Right atrium auricular region (tissue), 2 donors: Measurements from ENCODE around the gene NLRC5. TPM values are rescaled to one million over a fixed set of nuclear protein-coding genes. Genes with fewer than 3 reads are reported as not detected.

Experiments used
- DNase-seq: peaks from one replicate; pipeline ENCODE4 v3.0.0-alpha.2; 2019; ENCODE audit warnings: low spot score
- H3K27ac ChIP-seq, 2 donors: fragments of 200-600 bp; sonication (generic); 1 replicate in 1 of 2; 2 replicates in 1 of 2; pipeline ENCODE4 v1.5.1; 2016 to 2019
- H3K27me3 ChIP-seq, 2 donors: fragments of 200-600 bp; sonication (generic); one replicate each; pipeline versions ENCODE4 v1.5.1 to v1.6.0; 2017 to 2019
- H3K36me3 ChIP-seq: fragments of 200-600 bp; sonication (generic); one replicate; pipeline ENCODE4 v1.5.1; 2016
- H3K4me1 ChIP-seq, 2 donors: fragments of 200-600 bp; sonication (generic); one replicate each; pipeline versions ENCODE4 v1.5.1 to v1.6.0; 2017 to 2019
- H3K4me3 ChIP-seq, 2 donors: fragments of 200-600 bp; sonication (generic); 1 replicate in 1 of 2; 2 replicates in 1 of 2; pipeline ENCODE4 v1.5.1; 2017 to 2019; ENCODE audit warnings: mild to moderate bottlenecking in 1 of 2, moderate library complexity in 1 of 2
- H3K9me3 ChIP-seq, 2 donors: fragments of 200-600 bp; sonication (generic); one replicate each; pipeline ENCODE4 v1.5.1; 2019
- CTCF ChIP-seq, 2 donors: fragments of 200-600 bp; sonication (generic); IDR thresholded peaks; one replicate each; pipeline ENCODE4 v1.5.1; 2019; ENCODE audit warnings: antibody characterized with exemption in 2 of 2
- total RNA-seq, 2 donors: library from RNA; depleted of rRNA; stranded (reverse); fragments of >200 nt; gene quantifications; one replicate each; pipeline ENCODE4 v1.1.0, GENCODE V29; 2016

Gene NLRC5
- total RNA-seq, 2 donors from 2014 or later = 8.0 to 9.7 TPM

- peaks cover 0 to 19% of the 10 kb centered on the region in 2 donors for H3K4me1 ChIP-seq
- H3K9me3 ChIP-seq = no peaks in the 10 kb centered on the region
- H3K36me3 ChIP-seq = no peaks in the 10 kb centered on the region
- no peak for TF ChIP-seq CTCF (IDR thresholded peaks at IDR 0.05)
- no peak for DNase-seq
- H3K27me3 ChIP-seq = no peaks in the 10 kb centered on the region
- H3K4me3 ChIP-seq = no peak overlapping the region
- H3K27ac ChIP-seq = no peak overlapping the region
Measured at GRCh38 chr16:56982695-56983094, 6.7 kb upstream of the NLRC5 start.

DNA sequence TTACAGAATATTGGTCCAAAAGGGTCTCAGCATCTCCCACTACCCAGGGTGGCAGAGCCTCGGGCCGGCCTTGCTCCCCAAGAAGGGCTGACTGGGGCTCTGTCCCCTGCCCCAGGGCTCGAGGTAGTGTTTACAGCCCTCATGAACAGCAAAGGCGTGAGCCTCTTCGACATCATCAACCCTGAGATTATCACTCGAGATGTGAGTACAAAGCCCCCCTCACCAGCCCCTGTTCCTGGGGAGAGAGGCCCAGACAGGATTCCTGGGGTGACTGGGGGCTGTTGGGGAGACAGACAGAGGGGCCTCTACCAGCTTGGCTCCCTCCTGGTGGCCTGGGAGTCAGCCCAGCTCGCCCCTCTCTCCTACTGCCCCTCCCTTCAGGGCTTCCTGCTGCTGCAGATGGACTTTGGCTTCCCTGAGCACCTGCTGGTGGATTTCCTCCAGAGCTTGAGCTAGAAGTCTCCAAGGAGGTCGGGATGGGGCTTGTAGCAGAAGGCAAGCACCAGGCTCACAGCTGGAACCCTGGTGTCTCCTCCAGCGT, 6.1 kb upstream of the NLRC5 start:
- Histone ChIP-seq H3K27ac (no peak overlapping the region), H3K36me3 (no peaks in the 10 kb centered on the region), H3K4me1 (peaks cover 0 to 23% of the 10 kb centered on the region in 2 donors), H3K27me3 (no peaks in the 10 kb centered on the region), H3K4me3 (no peak overlapping the region), H3K9me3 (no peaks in the 10 kb centered on the region)
- no peak for TF ChIP-seq CTCF (IDR thresholded peaks at IDR 0.05)
- no peak for DNase-seq

- no peaks in the 10 kb centered on the region for H3K9me3 ChIP-seq
- no peaks in the 10 kb centered on the region for H3K36me3 ChIP-seq
- no peaks in the 10 kb centered on the region for H3K27me3 ChIP-seq
- H3K27ac ChIP-seq = no peak overlapping the region
- H3K4me1 ChIP-seq = peaks cover 0 to 32% of the 10 kb centered on the region in 2 donors
- TF ChIP-seq CTCF (IDR thresholded peaks at IDR 0.05) = no peak
- H3K4me3 ChIP-seq = no peak overlapping the region
- DNase-seq = no peak
Measured at GRCh38 chr16:56984639-56985038, 4.7 kb upstream of the NLRC5 start.

DNA sequence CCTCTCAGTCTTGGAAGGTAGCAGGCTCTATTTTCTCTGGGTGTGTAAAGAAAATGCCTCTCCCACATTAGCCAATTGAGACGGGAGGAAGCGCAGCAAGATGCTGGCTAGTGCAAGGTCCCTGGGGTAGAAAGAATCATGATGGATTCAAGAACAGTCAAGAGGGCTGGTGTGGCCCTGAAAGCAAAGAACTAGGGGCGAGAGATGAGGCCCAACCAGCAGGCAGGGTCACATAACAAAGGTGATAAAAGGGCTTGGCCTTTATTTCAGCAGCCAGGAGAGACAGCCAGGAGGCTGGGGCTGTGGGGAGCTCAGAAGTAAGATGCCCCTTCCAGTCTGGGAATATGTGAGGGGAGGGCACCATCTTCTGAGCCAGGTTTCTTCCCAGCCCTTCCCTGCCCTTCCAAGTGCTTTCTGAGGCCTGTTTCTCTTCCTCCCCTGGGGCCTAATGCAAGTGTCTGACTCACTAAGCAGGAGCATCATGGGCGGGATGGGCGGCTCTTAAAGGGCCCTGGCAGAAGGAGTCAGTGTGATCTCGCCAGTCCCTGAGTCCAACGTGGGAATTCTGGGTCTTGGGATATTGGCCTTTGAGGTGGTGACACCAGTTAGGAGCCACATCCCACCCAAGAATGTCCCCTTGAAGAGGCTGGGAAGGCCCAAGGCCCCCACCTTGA, 3.9 kb upstream of the NLRC5 start:
- peak; percentile 83 for DNase-seq

DNA sequence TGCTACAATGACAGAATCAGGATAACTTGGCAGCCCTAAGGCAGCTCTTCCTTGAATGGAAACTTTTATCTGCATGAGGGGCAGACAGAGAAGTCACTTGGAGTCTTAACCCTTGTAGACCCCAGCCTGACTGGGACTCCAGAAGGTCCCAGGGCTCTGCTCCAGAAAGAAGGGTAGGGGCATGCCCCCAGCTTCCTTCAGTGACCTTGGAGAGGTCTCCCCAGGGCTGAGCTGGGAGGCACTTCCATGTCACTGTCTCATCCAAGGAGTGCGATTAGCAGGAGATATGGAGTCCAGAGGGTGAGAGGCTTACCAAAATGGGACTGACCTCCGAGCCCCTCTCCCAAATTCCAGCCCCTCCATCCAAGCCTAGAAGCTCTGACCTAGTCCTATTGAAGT, 3.4 kb upstream of the NLRC5 start:
- Histone ChIP-seq H3K4me3 (no peak overlapping the region), H3K36me3 (no peaks in the 10 kb centered on the region), H3K27me3 (no peaks in the 10 kb centered on the region), H3K27ac (peak overlapping the region; percentile 59 to 76), H3K9me3 (no peaks in the 10 kb centered on the region), H3K4me1 (peaks cover 0 to 43% of the 10 kb centered on the region in 2 donors)
- no peak for TF ChIP-seq CTCF (IDR thresholded peaks at IDR 0.05)
- DNase-seq = no peak

More for the DNA sequence above, 3.9 kb upstream of the NLRC5 start:
- no peaks in the 10 kb centered on the region for H3K9me3 ChIP-seq
- H3K36me3 ChIP-seq = no peaks in the 10 kb centered on the region
- H3K27ac ChIP-seq = peak overlapping the region; percentile 59 to 76
- peaks cover 0 to 38% of the 10 kb centered on the region in 2 donors for H3K4me1 ChIP-seq
- H3K4me3 ChIP-seq = no peak overlapping the region
- H3K27me3 ChIP-seq = no peaks in the 10 kb centered on the region
- no peak for TF ChIP-seq CTCF (IDR thresholded peaks at IDR 0.05)
